GM19240 (cell line): Measurements from ENCODE around the gene FBXW11.
A peak's percentile ranks its signal among the peaks of the same experiment; 100 is the strongest.

Source experiments
- DNase-seq: peaks from one replicate; pipeline ENCODE4 v3.0.0; 2011; ENCODE audit warnings: low spot score; ENCODE audit not compliant: insufficient read length

Gene FBXW11

DNA sequence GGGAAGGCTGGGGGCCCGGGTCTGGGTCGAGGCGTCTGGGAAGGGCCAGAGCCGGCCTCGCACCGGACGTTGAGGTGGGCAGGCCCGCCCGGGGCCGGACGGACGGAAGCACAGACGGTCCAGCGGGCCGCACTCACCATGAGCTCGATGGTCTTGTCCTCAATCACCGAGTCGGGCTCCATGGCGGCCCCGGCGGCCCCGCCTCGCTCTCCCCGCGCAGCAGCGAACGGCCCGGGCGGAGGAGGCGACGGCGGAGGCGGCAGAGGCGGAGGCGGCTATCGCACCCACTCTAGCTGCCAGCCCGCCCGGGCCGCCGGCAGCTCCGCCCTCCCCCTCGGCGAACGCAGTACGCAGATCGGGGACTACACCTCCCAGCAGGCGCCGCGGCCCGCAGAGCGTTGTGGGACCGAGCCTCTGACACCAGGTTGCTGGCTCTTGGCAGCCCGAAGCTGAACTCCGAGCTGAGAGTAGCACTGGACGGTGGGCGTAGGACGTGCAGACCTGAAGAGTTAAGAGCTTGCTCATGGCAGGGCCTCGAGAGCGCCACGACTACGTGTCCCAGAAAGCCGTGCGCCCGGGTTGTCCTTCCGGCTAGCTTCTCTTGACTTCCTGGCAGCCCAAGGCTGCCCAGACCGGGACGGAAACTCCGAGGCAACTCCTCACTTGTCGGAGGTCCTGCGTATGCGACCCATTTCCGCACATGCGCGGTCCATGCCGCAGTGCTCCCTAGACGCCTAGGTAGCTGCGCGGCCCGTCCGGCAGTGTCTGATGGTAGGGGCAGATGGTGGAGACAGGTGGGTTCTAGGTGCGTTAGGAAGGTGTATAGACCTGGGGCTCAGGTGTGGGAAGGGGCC lies at the start of gene FBXW11:
Gene FBXW11 (minus strand): TSS at position 318 of the 854 bp plus-strand sequence. CDS start 136 bp downstream, at position 182.
- peak; percentile 93 for DNase-seq

- DNase-seq = no peak
Observed at GRCh38 chr5:172055996-172056395, 49.6 kb upstream of the FBXW11 start.

- DNase-seq = no peak
Observed at GRCh38 chr5:172055421-172055820, 49.0 kb upstream of the FBXW11 start.

DNA sequence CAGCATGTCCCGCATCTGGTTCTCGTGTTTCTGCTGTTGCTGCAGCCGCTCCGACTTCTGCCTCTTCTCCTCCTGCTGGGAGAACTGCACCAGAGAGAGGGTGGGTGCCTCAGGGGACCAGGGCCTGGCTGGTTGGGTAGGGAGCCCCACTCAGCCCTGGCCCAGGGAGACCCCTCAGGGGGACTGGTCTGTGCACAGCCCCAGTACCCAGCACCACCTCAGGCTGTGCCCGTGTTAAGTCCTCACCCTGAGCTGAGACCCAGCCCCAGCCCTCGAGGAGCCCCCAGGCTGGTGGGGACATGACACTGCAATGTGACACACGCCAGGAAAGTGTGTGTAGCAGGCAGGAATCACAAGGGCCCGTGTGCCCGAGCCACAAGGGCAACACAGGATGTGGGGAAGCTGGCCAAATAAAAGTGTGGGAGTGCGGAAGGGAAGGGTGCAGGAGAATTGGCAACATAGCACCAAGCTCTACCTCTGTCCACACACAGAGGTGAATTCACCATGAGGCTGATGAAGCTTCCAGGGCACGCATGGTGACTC lies 48.2 kb upstream of the FBXW11 start:
- no peak for DNase-seq

DNA sequence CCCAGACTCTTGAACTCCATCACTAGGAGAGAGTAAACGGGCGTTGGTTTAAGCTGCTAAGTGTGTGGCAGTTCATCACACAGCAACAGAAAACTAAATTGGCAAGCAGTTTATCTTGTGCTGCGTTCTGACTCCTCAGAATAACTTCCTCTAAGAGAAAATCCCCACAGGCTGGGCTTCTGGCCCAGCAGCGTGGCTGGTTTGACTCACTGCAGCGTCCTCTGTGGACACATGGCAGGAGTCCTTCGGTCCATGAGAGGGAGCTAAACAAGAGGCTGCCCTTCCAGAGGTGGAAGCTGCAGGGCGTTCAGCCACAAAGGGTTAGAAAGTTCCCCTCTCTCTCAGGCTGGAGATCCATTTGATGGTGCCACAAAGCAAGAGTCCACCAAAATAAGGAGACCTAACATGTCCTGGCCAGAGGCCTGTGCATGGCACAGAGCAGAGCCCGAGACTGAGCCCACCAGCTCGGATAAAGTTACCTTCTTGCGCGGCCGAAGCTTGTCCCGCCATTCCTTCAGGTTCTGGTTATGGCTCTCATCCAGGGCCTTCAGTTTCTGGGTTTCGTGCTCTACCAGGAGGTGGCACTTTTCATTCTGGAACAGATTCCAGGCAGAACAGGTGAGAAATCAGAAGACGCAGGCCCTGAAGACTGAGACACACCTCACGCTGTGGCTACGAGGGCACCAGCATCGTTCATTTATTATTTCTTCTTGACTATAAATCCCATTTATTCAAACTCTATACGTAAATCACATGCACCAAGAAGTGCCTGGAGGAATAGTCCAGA lies 46.2 kb upstream of the FBXW11 start:
- DNase-seq = no peak

DNA sequence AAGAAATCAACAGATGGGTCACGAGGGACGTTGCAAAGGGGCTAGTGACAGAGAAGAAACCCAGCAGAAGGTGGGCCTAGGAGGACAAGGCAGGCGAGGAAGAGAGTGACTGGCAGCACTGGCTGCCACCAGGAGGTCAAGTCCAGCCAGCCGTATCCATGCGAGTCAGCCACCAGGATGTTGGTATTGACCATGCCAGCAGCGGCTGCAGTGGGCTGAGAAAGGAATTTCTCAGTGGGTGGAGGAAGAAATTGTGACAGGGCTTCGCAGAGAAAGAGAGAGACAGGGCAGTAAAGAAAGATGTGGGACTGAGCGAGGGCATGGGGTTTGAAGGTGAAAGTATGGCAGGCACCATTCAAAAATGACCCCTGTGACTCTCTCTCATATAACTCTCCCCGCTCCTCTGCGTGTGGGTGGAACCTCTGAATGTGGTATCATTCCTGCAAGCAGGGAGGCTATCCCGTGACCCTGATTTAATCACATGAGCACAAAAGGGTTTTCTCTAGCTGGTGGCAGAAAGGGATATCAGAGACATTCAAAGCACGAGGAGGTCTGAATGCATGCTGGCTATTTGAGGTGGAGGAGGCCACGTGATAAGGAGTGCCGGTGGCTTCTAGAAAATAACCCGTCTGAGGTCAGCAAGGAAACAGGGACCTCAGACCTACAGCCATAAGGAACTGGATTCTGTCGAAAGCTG lies 45.4 kb upstream of the FBXW11 start:
- no peak for DNase-seq

GRCh38 chr5:172050080-172050479 lies 43.6 kb upstream of the FBXW11 start:
- DNase-seq = no peak

GRCh38 chr5:172049226-172049796 lies 42.9 kb upstream of the FBXW11 start:
- DNase-seq = no peak

DNA sequence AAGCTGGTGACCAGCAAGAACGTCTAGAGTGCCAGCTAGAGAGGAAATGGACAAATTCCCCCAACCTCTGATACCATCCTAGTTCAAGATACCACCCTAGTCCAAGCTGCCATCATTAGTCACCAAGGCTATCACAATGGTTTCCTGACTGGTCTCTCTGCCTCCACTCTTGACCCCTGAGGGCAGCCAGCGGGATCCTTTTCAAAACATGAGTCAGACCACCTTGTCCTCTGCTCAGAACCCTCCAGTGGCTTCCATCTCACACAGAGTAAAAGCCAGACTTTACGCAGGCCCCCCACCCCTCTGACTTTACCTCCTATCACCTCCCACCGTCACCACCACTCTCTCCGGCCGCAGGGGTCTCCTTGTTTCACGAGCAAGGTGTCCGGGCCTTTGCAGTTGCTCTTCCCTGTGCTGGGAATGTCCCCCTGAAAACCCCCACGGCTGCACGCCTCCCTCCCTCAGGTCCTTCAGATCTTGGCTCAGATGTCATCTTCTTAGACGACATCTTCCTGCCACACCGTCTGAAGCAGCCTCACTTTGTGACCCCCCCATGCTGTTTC lies 42.2 kb upstream of the FBXW11 start:
- DNase-seq = no peak

DNA sequence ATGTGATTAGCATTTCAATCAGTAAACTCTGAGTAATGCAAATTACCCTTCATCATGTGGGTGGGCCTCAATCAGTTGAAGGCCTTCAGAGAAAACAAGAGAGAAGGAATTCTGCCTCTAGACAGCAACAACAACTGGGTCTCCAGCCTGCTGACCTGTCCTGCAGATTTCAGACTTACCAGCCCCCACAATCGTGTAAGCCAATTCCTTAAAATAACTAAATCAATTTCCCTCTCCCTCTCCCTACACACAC lies 41.7 kb upstream of the FBXW11 start:
- no peak for DNase-seq

DNA sequence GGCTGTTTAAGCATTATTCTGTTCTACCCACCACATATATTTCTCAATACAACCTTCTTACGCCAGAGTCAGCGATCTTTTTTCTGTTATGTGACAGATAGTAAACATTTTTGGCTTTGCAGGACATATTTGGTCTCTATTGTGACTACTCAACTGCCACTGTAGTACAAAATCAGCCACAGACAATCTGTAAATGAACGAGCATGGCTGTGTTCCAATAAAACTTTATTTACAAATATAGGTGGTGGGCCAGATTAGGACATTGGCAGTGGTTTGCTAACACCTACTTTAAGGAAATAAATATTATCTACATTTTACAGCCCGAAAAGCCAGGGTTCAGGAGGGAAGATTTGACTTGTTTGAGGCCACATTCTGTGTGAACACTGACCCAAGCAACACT lies 40.2 kb upstream of the FBXW11 start:
- no peak for DNase-seq

DNA sequence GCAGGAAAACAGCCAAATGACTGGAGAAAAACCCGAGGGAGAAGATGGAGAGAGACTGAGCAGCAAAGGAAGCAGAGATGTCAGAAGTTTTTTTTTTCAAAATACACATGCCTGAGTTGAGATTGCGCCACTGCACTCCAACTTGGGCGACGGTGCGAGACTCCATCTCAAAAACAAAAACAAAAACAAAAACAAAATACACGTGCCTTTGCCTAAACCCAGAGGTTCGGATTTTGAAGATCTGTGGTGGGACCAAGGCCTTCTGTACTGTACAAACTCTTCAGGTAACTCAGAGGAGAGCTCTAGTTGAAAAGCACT lies 38.8 kb upstream of the FBXW11 start:
- no peak for DNase-seq

DNA sequence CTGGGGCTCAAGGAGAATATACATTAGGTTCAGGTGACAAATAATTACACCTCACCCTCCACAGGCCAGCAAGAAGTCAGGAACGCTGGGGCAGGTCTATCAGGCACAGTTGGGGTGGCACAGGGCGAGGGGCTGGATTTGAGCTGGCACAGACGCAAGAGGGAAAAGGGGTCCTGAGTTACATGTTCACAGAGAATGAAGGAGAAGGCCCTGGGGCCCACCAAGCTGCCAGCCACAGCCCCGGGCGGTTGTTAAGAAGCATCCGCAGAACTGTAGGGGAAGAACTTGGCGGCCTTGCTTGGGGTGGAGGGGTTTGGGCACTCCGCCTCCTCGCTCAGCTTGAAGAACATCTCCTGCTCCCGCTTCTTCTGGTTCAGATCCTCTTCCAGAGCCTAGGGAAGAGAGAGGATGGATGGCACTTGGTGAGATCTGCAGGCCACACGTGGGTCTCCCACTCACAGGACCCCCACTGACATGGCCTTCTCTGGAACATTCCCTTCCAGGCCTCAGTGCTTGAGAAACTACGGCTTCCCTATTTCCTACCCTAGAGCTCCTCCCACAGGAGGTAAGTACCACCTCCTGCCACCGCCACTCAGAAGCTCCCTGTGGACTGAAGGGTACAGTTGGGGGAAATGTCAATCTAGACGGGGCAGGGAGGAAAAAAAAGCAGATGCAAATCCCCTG lies 38.3 kb upstream of the FBXW11 start:
- no peak for DNase-seq

DNA sequence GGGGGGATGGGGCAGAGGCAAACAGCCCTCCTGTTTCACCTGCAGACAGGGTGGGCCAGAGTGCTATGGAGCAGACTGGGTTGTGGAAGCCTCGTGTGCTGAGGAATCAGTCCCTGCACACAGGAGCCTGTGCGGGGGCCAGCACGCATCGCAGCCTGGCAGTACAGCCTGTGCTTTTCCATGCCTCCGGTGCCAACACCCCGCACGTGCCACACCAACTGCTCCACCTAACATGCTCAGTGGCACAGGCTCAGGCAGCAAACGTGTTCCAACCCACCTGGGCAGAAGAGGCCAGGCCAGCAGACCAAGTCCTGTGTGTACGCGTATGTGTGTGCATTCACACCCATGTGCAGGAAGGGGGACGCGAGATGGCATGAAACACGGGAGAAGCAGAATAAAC lies 37.4 kb upstream of the FBXW11 start:
- no peak for DNase-seq

DNA sequence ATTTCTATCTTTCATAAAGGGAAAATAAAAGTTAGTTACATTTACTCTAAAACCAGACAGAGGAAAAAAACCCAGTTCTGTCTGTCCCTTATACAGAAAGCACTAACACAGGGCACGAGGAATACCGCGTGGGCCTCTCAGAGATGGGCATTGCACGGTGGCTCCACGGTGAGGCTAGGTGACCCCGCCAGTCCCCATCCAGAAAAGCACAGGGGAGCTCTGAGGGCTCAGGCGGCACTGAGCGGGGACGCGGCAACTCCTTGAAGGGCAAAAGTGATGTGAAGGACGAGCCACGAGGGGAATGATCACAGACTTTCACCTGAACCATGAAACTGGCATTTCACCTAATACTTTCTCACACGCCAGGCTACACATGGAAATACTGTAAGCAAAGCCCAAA lies 35.7 kb upstream of the FBXW11 start:
- DNase-seq = no peak

GRCh38 chr5:172038167-172038566 lies 31.7 kb upstream of the FBXW11 start:
- no peak for DNase-seq

DNA sequence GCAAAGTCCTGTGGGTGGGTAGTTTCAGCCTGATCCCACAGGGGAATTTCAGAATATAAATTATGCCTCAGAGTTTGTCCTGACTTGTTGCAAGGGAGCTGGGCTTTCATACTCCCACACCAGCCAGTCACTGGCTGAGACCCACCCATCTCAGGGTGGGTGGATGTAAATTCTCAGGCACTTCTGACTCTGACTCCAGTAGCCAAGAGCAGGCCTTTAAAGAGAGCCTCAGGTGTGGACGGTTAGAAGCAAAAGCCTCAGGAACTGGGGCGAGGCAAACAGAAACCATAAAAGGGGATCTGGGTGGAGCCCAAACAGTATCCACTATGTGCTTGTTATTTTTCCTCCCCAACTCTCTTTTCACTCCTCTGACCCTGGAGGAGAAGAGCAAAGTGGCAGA lies 28.6 kb upstream of the FBXW11 start:
- DNase-seq = no peak

- no peak for DNase-seq
Observed at GRCh38 chr5:172031894-172032461, 25.5 kb upstream of the FBXW11 start.

DNA sequence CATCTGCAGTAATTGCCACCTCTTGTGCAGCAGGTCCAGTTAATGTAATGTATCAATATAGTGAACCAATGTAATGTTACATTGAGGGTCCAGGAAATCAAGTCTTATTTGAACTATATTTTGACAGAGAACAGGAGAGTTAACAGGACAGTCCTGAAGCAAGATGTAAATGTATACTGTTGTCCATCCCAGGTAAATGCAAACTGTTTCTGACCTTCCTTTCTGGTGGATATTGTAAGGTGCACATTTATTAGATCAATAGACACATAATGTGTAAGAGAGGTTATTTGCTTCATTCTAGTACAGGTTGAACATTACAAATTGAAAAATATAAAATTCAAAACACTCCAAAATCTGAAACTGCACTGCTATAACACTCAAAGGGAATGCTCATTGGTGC lies 23.4 kb upstream of the FBXW11 start:
- DNase-seq = no peak

DNA sequence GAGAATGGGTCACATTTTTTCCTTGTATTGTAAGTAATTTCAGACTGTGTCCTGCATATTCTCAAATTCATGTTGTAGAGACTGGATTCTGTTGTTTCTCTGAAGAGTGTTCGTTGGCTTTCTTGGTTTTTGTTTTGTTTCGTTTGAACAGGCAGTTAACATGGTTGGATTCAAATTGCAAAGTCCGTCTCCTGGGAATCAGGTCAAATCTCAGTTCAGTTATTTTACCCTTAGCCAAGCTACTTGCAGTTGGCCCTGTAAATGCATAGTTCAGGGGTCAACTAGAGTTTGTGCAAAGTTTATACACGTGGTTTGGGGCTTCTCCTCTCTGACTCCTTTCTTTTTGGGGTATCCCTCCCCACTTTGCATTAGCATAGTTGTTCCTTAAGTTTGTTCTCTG lies 21.7 kb upstream of the FBXW11 start:
- no peak for DNase-seq
